ENCODE data around the gene CD226.

DNA sequence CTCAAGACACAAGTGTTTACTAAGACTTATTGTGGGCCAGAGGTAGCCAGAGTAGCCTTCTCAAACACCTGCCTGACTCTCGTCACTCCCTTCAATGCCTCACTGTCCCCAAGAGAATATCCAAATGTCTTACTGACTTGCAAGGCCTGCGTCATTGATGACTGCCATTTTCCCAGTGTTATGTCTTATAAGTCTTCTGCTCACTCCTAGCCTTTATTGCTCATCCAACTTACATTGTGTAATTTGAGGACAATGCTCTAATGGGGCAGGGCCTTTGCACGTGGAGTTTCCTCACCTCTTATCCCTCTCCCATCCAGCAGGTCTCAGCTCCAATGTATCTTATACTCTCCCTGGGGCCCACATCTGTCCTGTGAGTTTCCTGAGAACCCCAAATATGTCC is 10.1 kb upstream of the CD226 start:
- TF ChIP-seq, protein P1, sequence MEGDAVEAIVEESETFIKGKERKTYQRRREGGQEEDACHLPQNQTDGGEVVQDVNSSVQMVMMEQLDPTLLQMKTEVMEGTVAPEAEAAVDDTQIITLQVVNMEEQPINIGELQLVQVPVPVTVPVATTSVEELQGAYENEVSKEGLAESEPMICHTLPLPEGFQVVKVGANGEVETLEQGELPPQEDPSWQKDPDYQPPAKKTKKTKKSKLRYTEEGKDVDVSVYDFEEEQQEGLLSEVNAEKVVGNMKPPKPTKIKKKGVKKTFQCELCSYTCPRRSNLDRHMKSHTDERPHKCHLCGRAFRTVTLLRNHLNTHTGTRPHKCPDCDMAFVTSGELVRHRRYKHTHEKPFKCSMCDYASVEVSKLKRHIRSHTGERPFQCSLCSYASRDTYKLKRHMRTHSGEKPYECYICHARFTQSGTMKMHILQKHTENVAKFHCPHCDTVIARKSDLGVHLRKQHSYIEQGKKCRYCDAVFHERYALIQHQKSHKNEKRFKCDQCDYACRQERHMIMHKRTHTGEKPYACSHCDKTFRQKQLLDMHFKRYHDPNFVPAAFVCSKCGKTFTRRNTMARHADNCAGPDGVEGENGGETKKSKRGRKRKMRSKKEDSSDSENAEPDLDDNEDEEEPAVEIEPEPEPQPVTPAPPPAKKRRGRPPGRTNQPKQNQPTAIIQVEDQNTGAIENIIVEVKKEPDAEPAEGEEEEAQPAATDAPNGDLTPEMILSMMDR (IDR thresholded peaks at IDR 0.05), result no peak
- no peak for TF ChIP-seq POLR2A (IDR thresholded peaks at IDR 0.05)
- TF ChIP-seq POLR2AphosphoS5 (IDR thresholded peaks at IDR 0.05), result no peak

Measured in suprapubic skin (tissue), 4 donors.